HepG2 (cell line): Measurements from ENCODE around the gene PTPN14. TPM values are rescaled to one million over a fixed set of nuclear protein-coding genes. Genes with fewer than 3 reads are reported as not detected.

Source experiments
- ARID2 ChIP-seq: sonication (generic); formaldehyde crosslinking; IDR thresholded peaks from 2 replicates; pipeline ENCODE4 v1.8.1; 2022; ENCODE audit warnings: mild to moderate bottlenecking, missing genetic modification reagents, borderline replicate concordance
- ASH2L ChIP-seq: fragments of 300-600, 200-600 bp; sonication (generic); IDR thresholded peaks from 2 replicates; pipeline ENCODE4 v1.7.0; 2017; ENCODE audit warnings: low read depth, mild to moderate bottlenecking, moderate library complexity, mixed read lengths, low read length; ENCODE audit not compliant: insufficient read length
- ATF1 ChIP-seq: IDR thresholded peaks from 2 replicates; pipeline ENCODE4 v1.6.1; 2016; ENCODE audit warnings: mild to moderate bottlenecking, control low read depth
- ELF4 ChIP-seq: sonication (generic); formaldehyde crosslinking; IDR thresholded peaks from 2 replicates; pipeline ENCODE4 v1.5.0; 2020; ENCODE audit warnings: missing genetic modification reagents, mild to moderate bottlenecking, moderate library complexity, borderline replicate concordance
- EP300 ChIP-seq, 3 experiments: sonication (generic) in 1 of 3; formaldehyde crosslinking in 1 of 3; IDR thresholded peaks; 2 replicates each; pipeline versions ENCODE4 v1.5.1 to v1.6.1; 2011 to 2020; ENCODE audit warnings: low read depth in 2 of 3, low read length in 2 of 3, borderline replicate concordance in 1 of 3, improper control_type of control experiment in 1 of 3, mild to moderate bottlenecking in 1 of 3, missing genetic modification reagents in 1 of 3, moderate library complexity in 1 of 3
- GATAD2A ChIP-seq: IDR thresholded peaks from 2 replicates; pipeline ENCODE4 v1.6.1; 2016
- MTF2 ChIP-seq: sonication (generic); formaldehyde crosslinking; IDR thresholded peaks from 2 replicates; pipeline ENCODE4 v1.5.0; 2020; ENCODE audit warnings: missing genetic modification reagents, borderline replicate concordance
- PHF5A ChIP-seq: IDR thresholded peaks from one replicate; pipeline ENCODE4 v1.6.1; 2018; ENCODE audit warnings: low read depth, missing genetic modification reagents; ENCODE audit not compliant: unreplicated experiment
- POLR2A ChIP-seq, 2 experiments: IDR thresholded peaks; 2 replicates each; pipeline ENCODE4 v1.6.1; 2011; ENCODE audit warnings: low read depth in 2 of 2, low read length in 2 of 2, mild to moderate bottlenecking in 1 of 2, moderate library complexity in 1 of 2; ENCODE audit not compliant: insufficient read depth in 1 of 2
- RFXAP ChIP-seq: sonication (generic); formaldehyde crosslinking; IDR thresholded peaks from 2 replicates; pipeline ENCODE4 v1.4.0; 2020; ENCODE audit warnings: missing genetic modification reagents, borderline replicate concordance
- SAFB2 ChIP-seq: sonication (generic); formaldehyde crosslinking; IDR thresholded peaks from 2 replicates; pipeline ENCODE4 v1.5.1; 2020; ENCODE audit warnings: missing genetic modification reagents, low read depth, mild to moderate bottlenecking, borderline replicate concordance
- SATB2 ChIP-seq: sonication (generic); formaldehyde crosslinking; IDR thresholded peaks from 2 replicates; pipeline ENCODE4 v1.5.0; 2020; ENCODE audit warnings: missing genetic modification reagents
- SOX13 ChIP-seq, 3 experiments: fragments of 450-650 bp in 1 of 3; sonication (generic) in 1 of 3; formaldehyde crosslinking in 1 of 3; IDR thresholded peaks in 2 of 3; conservative IDR thresholded peaks in 1 of 3; 2 replicates each; pipeline versions ENCODE4 v1.5.0 to v1.6.1; 2016 to 2020; ENCODE audit warnings: antibody characterized with exemption in 1 of 3, mild to moderate bottlenecking in 1 of 3, missing compliant biosample characterization in 1 of 3, missing genetic modification reagents in 1 of 3, moderate library complexity in 1 of 3
- TEAD3 ChIP-seq: optimal IDR thresholded peaks from 2 replicates; pipeline ENCODE3; 2016; ENCODE audit warnings: borderline replicate concordance
- ZNF232 ChIP-seq: sonication (generic); formaldehyde crosslinking; IDR thresholded peaks from 2 replicates; pipeline ENCODE4 v1.4.0; 2020; ENCODE audit warnings: missing genetic modification reagents, borderline replicate concordance
- ZNF234 ChIP-seq: sonication (generic); formaldehyde crosslinking; conservative IDR thresholded peaks from 2 replicates; pipeline ENCODE4 v1.5.1; 2020; ENCODE audit warnings: mild to moderate bottlenecking, missing genetic modification reagents
- ZNF235 ChIP-seq: sonication (generic); formaldehyde crosslinking; IDR thresholded peaks from 2 replicates; pipeline ENCODE4 v1.8.1; 2023; ENCODE audit warnings: mild to moderate bottlenecking, missing genetic modification reagents, borderline replicate concordance
- ZNF549 ChIP-seq: sonication (generic); formaldehyde crosslinking; IDR thresholded peaks from 2 replicates; pipeline ENCODE4 v1.5.0; 2020; ENCODE audit warnings: missing genetic modification reagents
- ZNF589 ChIP-seq: sonication (generic); formaldehyde crosslinking; conservative IDR thresholded peaks from 2 replicates; pipeline ENCODE4 v1.8.0; 2022; ENCODE audit warnings: mild to moderate bottlenecking, moderate library complexity, missing genetic modification reagents
- ZNF749 ChIP-seq: sonication (generic); formaldehyde crosslinking; IDR thresholded peaks from 2 replicates; pipeline ENCODE4 v1.8.0; 2022; ENCODE audit warnings: mild to moderate bottlenecking, missing genetic modification reagents, moderate library complexity, borderline replicate concordance
- polyA plus RNA-seq, 8 experiments: library from polyadenylated mRNA; depleted of rRNA in 3 of 8; stranded (reverse) in 7 of 8; unstranded in 1 of 8; fragments of >200 nt; fragmentation: Illumina TruSeq in 4 of 8; extraction: Trizol in 4 of 8; gene quantifications; 2 replicates each; pipeline versions ENCODE4 v1.2.1 to v1.2.3, GENCODE V29; 2011 to 2016; ENCODE audit warnings: low read depth in 4 of 8, missing spikeins in 1 of 8, mixed read lengths in 1 of 8; ENCODE audit not compliant: insufficient read depth in 1 of 8
- total RNA-seq, 5 experiments: library from RNA; depleted of rRNA; stranded (reverse); fragments of >200 nt; fragmentation: Illumina TruSeq; extraction: Trizol; gene quantifications; 2 replicates each; pipeline ENCODE4 v1.2.3, GENCODE V29; 2016; ENCODE audit warnings: low read depth in 1 of 5
- TF ChIP-seq, protein P1 (sequence below): IDR thresholded peaks from 2 replicates; pipeline ENCODE4 v1.6.1; 2016; ENCODE audit warnings: missing genetic modification reagents, missing compliant biosample characterization
- TF ChIP-seq, protein P2 (sequence below): sonication (generic); formaldehyde crosslinking; IDR thresholded peaks from 2 replicates; pipeline ENCODE4 v1.8.0; 2022; ENCODE audit warnings: mild to moderate bottlenecking, missing genetic modification reagents, moderate library complexity
- TF ChIP-seq, protein P3 (sequence below), 2 experiments: sonication (generic) in 1 of 2; formaldehyde crosslinking in 1 of 2; IDR thresholded peaks; 2 replicates each; pipeline versions ENCODE4 v1.4.0 to v1.6.1; 2016 to 2020; ENCODE audit warnings: borderline replicate concordance in 1 of 2, low read depth in 1 of 2, mild to moderate bottlenecking in 1 of 2, missing genetic modification reagents in 1 of 2

PTPN14 gene
- total and polyA plus RNA-seq, 2 of the 13 experiments (the other 11 are each of a cell fraction or from before 2014, with no cell fraction given) = 3.9 to 4.7 TPM

DNA sequence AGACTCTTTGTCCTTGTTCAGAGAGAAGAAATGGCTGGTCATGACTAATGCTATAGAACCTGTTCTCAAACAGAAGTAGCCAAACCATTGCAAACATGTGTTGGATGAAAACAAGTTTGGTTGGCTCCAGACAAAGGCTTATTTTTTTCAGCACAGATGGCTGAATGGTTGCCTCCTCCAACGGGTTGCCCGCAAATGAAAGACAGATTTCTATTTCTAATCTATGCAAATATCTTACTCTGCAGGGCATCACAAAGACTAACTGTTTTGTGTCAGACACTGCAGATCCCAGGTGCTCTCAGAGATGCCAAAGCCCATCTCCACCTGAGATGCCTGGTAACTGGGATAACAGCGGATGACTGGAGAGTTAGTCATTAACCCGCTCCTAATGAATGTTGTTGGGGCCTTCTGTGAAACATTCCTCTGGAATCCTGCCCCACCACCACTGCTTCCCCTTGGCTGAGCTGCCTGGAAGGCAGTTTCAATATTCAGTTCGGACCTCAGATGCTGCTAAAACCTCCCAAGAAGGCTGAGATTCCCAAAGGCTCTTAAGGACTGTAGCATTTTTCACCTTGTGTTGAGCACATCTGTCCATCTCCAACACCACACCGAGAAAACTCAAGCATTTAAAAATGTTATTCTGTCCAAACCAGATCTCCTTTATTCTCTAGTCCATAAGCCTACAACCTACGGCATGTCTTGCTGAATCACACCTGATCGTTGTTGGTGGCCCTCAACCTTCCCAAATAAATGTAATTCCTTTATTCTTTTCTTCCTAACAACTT, 104.4 kb downstream of the PTPN14 start (continued):
- TF ChIP-seq RFXAP (CRISPR knock-in tag) = no peak
- TF ChIP-seq ZNF749 = no peak
- TF ChIP-seq GATAD2A (CRISPR knock-in tag) = peak; percentile 36; the same call in 1 of the 2 replicates
- TF ChIP-seq SAFB2 (CRISPR knock-in tag) = no peak
- TF ChIP-seq, protein P1, sequence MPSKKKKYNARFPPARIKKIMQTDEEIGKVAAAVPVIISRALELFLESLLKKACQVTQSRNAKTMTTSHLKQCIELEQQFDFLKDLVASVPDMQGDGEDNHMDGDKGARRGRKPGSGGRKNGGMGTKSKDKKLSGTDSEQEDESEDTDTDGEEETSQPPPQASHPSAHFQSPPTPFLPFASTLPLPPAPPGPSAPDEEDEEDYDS (CRISPR knock-in tag) = 0 out of 2 replicates have a peak, but pooled peaks have one; percentile 19
- no peak for TF ChIP-seq SOX13 (IDR thresholded peaks at IDR 0.05)
- peak in 1 of 2 experiments; percentile 25; a peak in 1 of 4 replicates for TF ChIP-seq SOX13 (CRISPR knock-in tag; conservative IDR thresholded peaks at IDR 0.05 in 1 of 2, IDR thresholded peaks at IDR 0.05 in 1 of 2)
- no peak for TF ChIP-seq ZNF234 (CRISPR knock-in tag)
- TF ChIP-seq POLR2A (IDR thresholded peaks at IDR 0.05; ENCODE audit: insufficient read depth in 1 of 2, low read depth in 2 of 2, low read length in 2 of 2) = no peak
- TF ChIP-seq EP300 (IDR thresholded peaks at IDR 0.05; ENCODE audit: low read depth in 2 of 2, low read length in 2 of 2) = 0 out of 4 replicates have a peak, but pooled peaks of 1 of the 2 experiments have one; percentile 17
- no peak for TF ChIP-seq EP300 (CRISPR knock-in tag; IDR thresholded peaks at IDR 0.05; ENCODE audit: borderline replicate concordance)
- no peak for TF ChIP-seq ZNF589 (CRISPR knock-in tag)
- no peak for TF ChIP-seq ZNF232 (CRISPR knock-in tag)
- TF ChIP-seq ZNF549 (CRISPR knock-in tag) = no peak
- no peak for TF ChIP-seq ZNF235 (CRISPR knock-in tag)
- no peak for TF ChIP-seq SATB2
- no peak for TF ChIP-seq PHF5A (CRISPR knock-in tag)
- TF ChIP-seq, protein P2, sequence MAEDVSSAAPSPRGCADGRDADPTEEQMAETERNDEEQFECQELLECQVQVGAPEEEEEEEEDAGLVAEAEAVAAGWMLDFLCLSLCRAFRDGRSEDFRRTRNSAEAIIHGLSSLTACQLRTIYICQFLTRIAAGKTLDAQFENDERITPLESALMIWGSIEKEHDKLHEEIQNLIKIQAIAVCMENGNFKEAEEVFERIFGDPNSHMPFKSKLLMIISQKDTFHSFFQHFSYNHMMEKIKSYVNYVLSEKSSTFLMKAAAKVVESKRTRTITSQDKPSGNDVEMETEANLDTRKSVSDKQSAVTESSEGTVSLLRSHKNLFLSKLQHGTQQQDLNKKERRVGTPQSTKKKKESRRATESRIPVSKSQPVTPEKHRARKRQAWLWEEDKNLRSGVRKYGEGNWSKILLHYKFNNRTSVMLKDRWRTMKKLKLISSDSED (CRISPR knock-in tag) = no peak
- no peak for TF ChIP-seq MTF2 (CRISPR knock-in tag)
- TF ChIP-seq TEAD3 (CRISPR knock-in tag) = peak; percentile 85
- TF ChIP-seq ATF1 = no peak
- TF ChIP-seq, protein P3, sequence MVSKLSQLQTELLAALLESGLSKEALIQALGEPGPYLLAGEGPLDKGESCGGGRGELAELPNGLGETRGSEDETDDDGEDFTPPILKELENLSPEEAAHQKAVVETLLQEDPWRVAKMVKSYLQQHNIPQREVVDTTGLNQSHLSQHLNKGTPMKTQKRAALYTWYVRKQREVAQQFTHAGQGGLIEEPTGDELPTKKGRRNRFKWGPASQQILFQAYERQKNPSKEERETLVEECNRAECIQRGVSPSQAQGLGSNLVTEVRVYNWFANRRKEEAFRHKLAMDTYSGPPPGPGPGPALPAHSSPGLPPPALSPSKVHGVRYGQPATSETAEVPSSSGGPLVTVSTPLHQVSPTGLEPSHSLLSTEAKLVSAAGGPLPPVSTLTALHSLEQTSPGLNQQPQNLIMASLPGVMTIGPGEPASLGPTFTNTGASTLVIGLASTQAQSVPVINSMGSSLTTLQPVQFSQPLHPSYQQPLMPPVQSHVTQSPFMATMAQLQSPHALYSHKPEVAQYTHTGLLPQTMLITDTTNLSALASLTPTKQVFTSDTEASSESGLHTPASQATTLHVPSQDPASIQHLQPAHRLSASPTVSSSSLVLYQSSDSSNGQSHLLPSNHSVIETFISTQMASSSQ (IDR thresholded peaks at IDR 0.05; ENCODE audit: low read depth) = peak; percentile 67; the same call in 1 of the 2 replicates
- TF ChIP-seq, protein P3 (CRISPR knock-in tag; IDR thresholded peaks at IDR 0.05; ENCODE audit: borderline replicate concordance) = peak; percentile 86
- no peak for TF ChIP-seq ELF4 (CRISPR knock-in tag)
- TF ChIP-seq ASH2L = no peak
- TF ChIP-seq ARID2 (CRISPR knock-in tag) = no peak
